Breast epithelium (tissue), 4 donors: ENCODE measurements around the gene STAG1. TPM values are rescaled to one million over a fixed set of nuclear protein-coding genes. Genes with fewer than 3 reads are reported as not detected.

ENCODE experiments used
- DNase-seq, 2 donors: peaks; one replicate each; pipeline ENCODE4 v3.0.0-alpha.2; 2019; ENCODE audit warnings: low spot score in 2 of 2
- H3K27ac ChIP-seq, 2 donors: fragments of 200-600 bp; sonication (generic) in 1 of 2; one replicate each; pipeline ENCODE4 v1.5.1; 2016 to 2019; ENCODE audit warnings: mild to moderate bottlenecking in 1 of 2
- H3K27me3 ChIP-seq, 2 donors: fragments of 200-600 bp; sonication (generic) in 1 of 2; one replicate each; pipeline versions ENCODE4 v1.5.1 to v1.6.0; 2017 to 2019; ENCODE audit warnings: control low read depth in 1 of 2, mild to moderate bottlenecking in 1 of 2
- H3K36me3 ChIP-seq: fragments of 200-600 bp; one replicate; pipeline ENCODE4 v1.5.1; 2019
- H3K4me1 ChIP-seq, 2 donors: fragments of 200-600 bp; sonication (generic); one replicate each; pipeline ENCODE4 v1.5.1; 2016 to 2019; ENCODE audit warnings: control low read depth in 1 of 2
- H3K4me3 ChIP-seq, 3 donors: fragments of 200-600 bp; sonication (generic); 1 replicate in 2 of 3; 2 replicates in 1 of 3; pipeline ENCODE4 v1.5.1; 2016 to 2019; ENCODE audit warnings: mild to moderate bottlenecking in 3 of 3, moderate library complexity in 2 of 3
- H3K9me3 ChIP-seq, 2 donors: fragments of 200-600 bp; sonication (generic) in 1 of 2; one replicate each; pipeline ENCODE4 v1.5.1; 2016 to 2019; ENCODE audit warnings: control low read depth in 1 of 2
- CTCF ChIP-seq, 3 donors: fragments of 450-650 bp; IDR thresholded peaks; one replicate each; pipeline ENCODE4 v1.5.1; 2016 to 2017; ENCODE audit warnings: antibody characterized with exemption in 3 of 3, mild to moderate bottlenecking in 3 of 3, moderate library complexity in 3 of 3
- POLR2A ChIP-seq: fragments of 450-650 bp; IDR thresholded peaks from one replicate; pipeline ENCODE4 v1.6.1; 2016; ENCODE audit warnings: antibody characterized with exemption, mild to moderate bottlenecking, moderate library complexity
- POLR2AphosphoS5 ChIP-seq, 3 donors: sonication (generic); formaldehyde crosslinking; IDR thresholded peaks; one replicate each; pipeline ENCODE4 v1.6.1; 2017; ENCODE audit warnings: antibody characterized with exemption in 3 of 3
- intact Hi-C: fragments of 100-400 bp; cut with DNase I; formaldehyde crosslinking; loops from one replicate; pipeline ENCODE4 v1.15.1; 2023; ENCODE audit warnings: low total_unique reads
- total RNA-seq, 3 donors: library from RNA; depleted of rRNA; stranded (reverse); fragments of >200 nt; gene quantifications; one replicate each; pipeline ENCODE4 v1.1.0, GENCODE V29; 2016

Gene STAG1
- total RNA-seq, 3 donors from 2014 or later, result 54.4 to 83.7 (median 73.7) TPM

- no peaks in the 10 kb centered on the region for H3K4me1 ChIP-seq
- H3K9me3 ChIP-seq, result no peaks in the 10 kb centered on the region
- H3K27me3 ChIP-seq, result no peaks in the 10 kb centered on the region
- intact Hi-C loops, result no loop called here
- no peak overlapping the region for H3K27ac ChIP-seq
- TF ChIP-seq POLR2AphosphoS5 (IDR thresholded peaks at IDR 0.05), result no peak
- no peak for TF ChIP-seq POLR2A
- no peak for TF ChIP-seq CTCF (IDR thresholded peaks at IDR 0.05)
- no peak overlapping the region for H3K4me3 ChIP-seq
- H3K36me3 ChIP-seq, result no peaks in the 10 kb centered on the region
- no peak for DNase-seq
Measured at GRCh38 chr3:136543385-136543784, 208.8 kb downstream of the STAG1 start.

GRCh38 chr3:136535906-136536305 is 216.3 kb downstream of the STAG1 start:
- H3K9me3 ChIP-seq, result peaks cover 0 to 9% of the 10 kb centered on the region in 2 donors
- no peaks in the 10 kb centered on the region for H3K4me1 ChIP-seq
- H3K27ac ChIP-seq, result no peak overlapping the region
- intact Hi-C loops, result no loop called here
- H3K4me3 ChIP-seq, result no peak overlapping the region
- H3K27me3 ChIP-seq, result no peaks in the 10 kb centered on the region
- TF ChIP-seq POLR2A (no peak), CTCF (IDR thresholded peaks at IDR 0.05) (no peak), POLR2AphosphoS5 (IDR thresholded peaks at IDR 0.05) (no peak)
- no peaks in the 10 kb centered on the region for H3K36me3 ChIP-seq
- DNase-seq, result no peak

GRCh38 chr3:136532766-136533165 is 219.4 kb downstream of the STAG1 start:
- no peak overlapping the region for H3K4me3 ChIP-seq
- no peak overlapping the region for H3K27ac ChIP-seq
- no peaks in the 10 kb centered on the region for H3K36me3 ChIP-seq
- DNase-seq, result no peak
- TF ChIP-seq POLR2A (no peak), POLR2AphosphoS5 (IDR thresholded peaks at IDR 0.05) (no peak), CTCF (IDR thresholded peaks at IDR 0.05) (no peak)
- intact Hi-C loops, result loop anchor here (1.0 kb wide), 1 partner anchor 10 kb away; no protein-coding TSS in a partner anchor
- no peaks in the 10 kb centered on the region for H3K27me3 ChIP-seq
- H3K9me3 ChIP-seq, result peaks cover 0 to 30% of the 10 kb centered on the region in 2 donors
- H3K4me1 ChIP-seq, result no peaks in the 10 kb centered on the region

GRCh38 chr3:136518102-136518501 is 234.1 kb downstream of the STAG1 start:
- Histone ChIP-seq H3K4me1 (no peaks in the 10 kb centered on the region), H3K27ac (no peak overlapping the region), H3K9me3 (no peaks in the 10 kb centered on the region), H3K4me3 (no peak overlapping the region), H3K27me3 (no peaks in the 10 kb centered on the region), H3K36me3 (no peaks in the 10 kb centered on the region)
- no peak for DNase-seq
- intact Hi-C loops, result no loop called here
- TF ChIP-seq POLR2AphosphoS5 (IDR thresholded peaks at IDR 0.05) (no peak), POLR2A (no peak), CTCF (IDR thresholded peaks at IDR 0.05) (no peak)

GRCh38 chr3:136516656-136517055 is 235.5 kb downstream of the STAG1 start:
- TF ChIP-seq POLR2A, result no peak
- no peak for TF ChIP-seq POLR2AphosphoS5 (IDR thresholded peaks at IDR 0.05)
- TF ChIP-seq CTCF (IDR thresholded peaks at IDR 0.05), result no peak
- Histone ChIP-seq H3K27me3 (no peaks in the 10 kb centered on the region), H3K27ac (no peak overlapping the region), H3K36me3 (no peaks in the 10 kb centered on the region), H3K4me1 (no peaks in the 10 kb centered on the region), H3K9me3 (no peaks in the 10 kb centered on the region), H3K4me3 (no peak overlapping the region)
- DNase-seq, result no peak
- intact Hi-C loops, result no loop called here
